ENCODE data around the gene ATP1A2. TPM values are rescaled to one million over a fixed set of nuclear protein-coding genes. Genes with fewer than 3 reads are reported as not detected.
A peak's percentile ranks its signal among the peaks of the same experiment; 100 is the strongest.

The ATP1A2 gene
- total and polyA plus RNA-seq, 2 of the 8 experiments (the other 6 are each of a cell fraction or from before 2014, with no cell fraction given), result 39.7 to 40.8 TPM

DNA sequence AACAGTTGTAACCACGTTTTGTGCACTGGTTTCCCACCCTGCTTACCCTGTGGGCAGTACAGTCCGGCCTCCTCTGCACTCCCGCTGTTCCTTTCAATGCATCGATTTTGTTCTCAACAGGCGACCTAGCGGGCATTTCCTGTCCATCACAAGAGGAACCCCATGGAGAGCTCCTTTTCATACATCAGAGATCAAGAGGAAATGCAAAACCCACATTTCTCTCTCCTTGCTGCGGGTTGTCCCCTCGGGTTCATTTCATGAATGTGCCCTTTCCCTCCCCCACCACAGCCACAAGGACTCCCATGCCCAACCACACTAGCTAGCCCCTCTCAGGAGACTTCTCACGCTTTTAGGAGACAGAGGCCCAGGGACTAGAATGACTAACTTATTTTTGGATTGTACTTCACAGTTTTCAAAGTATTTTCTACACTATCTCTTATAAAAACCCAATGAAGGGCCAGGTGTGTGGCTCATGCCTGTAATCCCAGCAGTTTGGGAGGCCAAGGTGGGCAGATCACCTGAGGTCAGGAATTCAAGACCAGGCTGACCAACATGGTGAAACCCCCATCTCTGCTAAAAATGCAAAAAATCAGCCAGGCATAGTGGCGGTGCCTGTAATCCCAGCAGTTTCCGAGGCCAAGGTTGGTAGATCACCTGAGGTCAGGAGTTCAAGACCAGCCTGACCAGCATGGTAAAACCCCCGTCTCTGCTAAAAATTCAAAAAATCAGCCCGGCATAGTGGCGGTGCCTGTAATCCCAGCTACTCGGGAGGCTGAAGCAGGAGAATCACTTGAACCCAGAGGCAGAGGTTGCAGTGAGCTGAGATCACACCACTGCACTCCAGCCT lies 54.2 kb downstream of the ATP1A2 start (continued):
- TF ChIP-seq ATF2 (IDR thresholded peaks at IDR 0.05; ENCODE audit: low read length) (peak; percentile 87), YY1 (IDR thresholded peaks at IDR 0.05; ENCODE audit: low read depth, low read length) (no peak), CEBPB (IDR thresholded peaks at IDR 0.05; ENCODE audit: low read depth, low read length) (no peak), ZNF274 (IDR thresholded peaks at IDR 0.05; ENCODE audit: borderline replicate concordance, extremely low read depth, low read length) (no peak), SIRT6 (IDR thresholded peaks at IDR 0.05; ENCODE audit: low read length) (no peak), TAF7 (optimal IDR thresholded peaks at IDR 0.05; ENCODE audit: borderline replicate concordance, low read depth, low read length) (peak; percentile 30), GTF2F1 (IDR thresholded peaks at IDR 0.05; ENCODE audit: borderline replicate concordance, low read depth, low read length) (no peak), TBP (IDR thresholded peaks at IDR 0.05; ENCODE audit: low read depth, low read length) (no peak), PHF8 (conservative IDR thresholded peaks at IDR 0.05; ENCODE audit: low read depth, low read length) (no peak), KDM4A (IDR thresholded peaks at IDR 0.05; ENCODE audit: low read depth, low read length, severe bottlenecking) (no peak), RFX5 (IDR thresholded peaks at IDR 0.05; ENCODE audit: borderline replicate concordance, low read depth, low read length) (no peak), EGR1 (IDR thresholded peaks at IDR 0.05; ENCODE audit: borderline replicate concordance, low read depth, low read length) (0 out of 2 replicates have a peak, but pooled peaks have one; percentile 32), RXRA (IDR thresholded peaks at IDR 0.05; ENCODE audit: insufficient read depth, low read depth, low read length) (0 out of 2 replicates have a peak, but pooled peaks have one; percentile 52), CBX5 (IDR thresholded peaks at IDR 0.05; ENCODE audit: low read depth, low read length) (no peak), JUN (IDR thresholded peaks at IDR 0.05; ENCODE audit: low read depth, low read length) (no peak), HDAC6 (IDR thresholded peaks at IDR 0.05; ENCODE audit: low read depth, low read length) (no peak), SP4 (IDR thresholded peaks at IDR 0.05; ENCODE audit: low read length) (no peak)
